GM19463 (cell line): ENCODE results near the gene LRP10.

Experiments used
- ATAC-seq: cut with Tn5 transposase; IDR thresholded peaks from one replicate; pipeline ENCODE4 v1.9.1; 2021; ENCODE audit warnings: mild to moderate bottlenecking, moderate library complexity; ENCODE audit not compliant: unreplicated experiment

Gene LRP10

DNA sequence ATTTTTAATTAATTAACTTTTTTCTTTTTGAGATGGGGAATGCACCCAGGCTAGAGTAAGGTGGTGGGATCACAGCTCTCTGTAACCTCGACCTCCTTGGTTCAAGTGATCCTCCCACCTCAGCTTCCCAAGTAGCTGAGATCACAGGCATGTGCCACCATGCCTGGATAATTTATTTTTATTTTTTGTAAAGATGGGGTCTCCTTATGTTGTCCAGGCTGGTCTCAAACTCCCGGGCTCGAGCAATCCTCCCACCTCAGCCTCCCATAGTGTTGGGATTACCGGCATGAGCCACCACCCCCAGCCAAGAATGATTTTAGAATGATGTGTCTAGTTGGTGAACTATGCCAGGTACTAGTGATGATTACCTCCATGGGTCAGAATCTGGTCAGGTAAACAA, 6.6 kb upstream of the LRP10 start:
- ATAC-seq, result no peak

DNA sequence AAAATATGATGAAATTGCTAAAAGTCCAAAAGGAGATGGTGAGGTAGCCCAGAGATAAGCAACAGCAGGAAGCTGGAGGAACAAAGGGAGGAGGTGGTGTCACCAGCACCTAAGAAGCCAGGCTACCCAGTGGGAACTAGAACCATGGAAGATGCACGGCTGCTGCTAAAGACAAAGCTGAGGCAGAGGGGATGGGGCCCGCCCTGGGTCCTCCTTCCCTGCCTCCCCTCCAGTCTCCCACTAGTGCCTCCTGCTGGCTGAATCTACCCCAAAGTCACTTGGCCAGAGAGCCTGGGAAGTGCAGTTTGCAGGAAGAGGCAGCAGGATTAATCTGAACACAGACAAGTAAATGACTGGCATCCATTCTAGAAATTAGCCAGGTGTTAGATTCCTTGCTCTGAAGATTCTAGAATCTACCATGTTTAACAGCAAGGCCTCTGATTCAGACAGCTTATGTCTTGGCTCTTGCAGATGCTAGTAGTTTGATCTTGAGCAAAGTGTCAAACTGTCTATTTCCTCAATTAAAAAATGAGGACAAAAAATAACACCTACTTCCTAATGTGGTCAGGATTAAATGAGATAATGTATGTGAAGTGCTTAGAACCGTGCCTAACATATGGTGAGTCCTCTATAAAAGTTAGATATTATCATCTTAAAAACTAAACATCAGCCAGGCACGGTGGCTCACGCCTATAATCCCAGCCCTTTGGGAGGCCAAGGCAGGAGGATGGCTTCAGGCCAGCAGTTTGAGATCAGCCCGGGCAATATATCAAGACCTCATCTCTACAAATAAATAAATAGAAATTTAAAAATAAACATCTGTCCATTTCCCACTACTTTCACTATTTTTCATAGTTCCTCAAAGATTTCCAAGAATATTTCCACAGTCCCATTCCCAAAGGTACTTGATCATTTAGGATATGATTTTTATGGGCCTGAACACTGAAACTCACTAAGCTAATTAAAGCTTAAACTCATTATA, 5.8 kb upstream of the LRP10 start:
- ATAC-seq, result no peak

DNA sequence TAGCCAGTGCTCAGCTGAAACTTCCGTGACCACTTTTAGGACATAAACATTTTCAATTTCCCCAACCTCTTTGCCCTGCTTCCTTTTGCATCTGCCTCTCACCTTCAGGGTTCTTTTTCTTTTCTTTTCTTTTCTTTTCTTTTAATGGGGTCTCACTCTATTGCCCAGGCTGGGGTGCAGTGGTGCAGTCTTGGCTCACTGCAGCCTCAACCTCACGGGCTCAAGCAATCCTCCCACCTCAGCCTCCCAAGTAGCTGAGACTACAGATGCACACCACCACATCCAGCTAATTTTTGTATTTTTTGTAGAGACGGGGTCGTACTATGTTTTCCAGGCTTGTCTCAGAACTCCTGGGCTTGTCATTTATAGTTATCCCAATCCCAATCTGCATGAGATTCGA, 4.7 kb upstream of the LRP10 start:
- no peak for ATAC-seq

DNA sequence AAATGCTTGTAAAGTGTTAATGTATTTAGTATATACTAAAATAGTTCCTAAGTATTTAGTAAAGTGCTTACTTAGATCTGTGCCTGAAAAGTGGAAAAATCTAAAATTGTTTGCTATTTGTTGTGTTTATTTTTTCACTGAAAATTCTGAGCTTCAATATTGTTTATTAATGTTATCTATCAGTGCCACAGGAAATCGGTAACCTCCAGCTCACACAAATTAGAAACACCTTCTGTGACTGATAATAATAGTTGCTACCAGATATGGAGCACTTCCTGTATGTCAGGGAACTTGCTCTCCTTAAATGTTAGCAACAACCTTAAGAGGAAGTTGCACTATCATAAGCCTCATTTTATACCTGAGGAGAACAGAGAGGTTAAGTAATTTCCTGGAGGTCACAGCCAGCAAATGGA, 723 bp upstream of the LRP10 start:
- ATAC-seq, result peak; percentile 26

DNA sequence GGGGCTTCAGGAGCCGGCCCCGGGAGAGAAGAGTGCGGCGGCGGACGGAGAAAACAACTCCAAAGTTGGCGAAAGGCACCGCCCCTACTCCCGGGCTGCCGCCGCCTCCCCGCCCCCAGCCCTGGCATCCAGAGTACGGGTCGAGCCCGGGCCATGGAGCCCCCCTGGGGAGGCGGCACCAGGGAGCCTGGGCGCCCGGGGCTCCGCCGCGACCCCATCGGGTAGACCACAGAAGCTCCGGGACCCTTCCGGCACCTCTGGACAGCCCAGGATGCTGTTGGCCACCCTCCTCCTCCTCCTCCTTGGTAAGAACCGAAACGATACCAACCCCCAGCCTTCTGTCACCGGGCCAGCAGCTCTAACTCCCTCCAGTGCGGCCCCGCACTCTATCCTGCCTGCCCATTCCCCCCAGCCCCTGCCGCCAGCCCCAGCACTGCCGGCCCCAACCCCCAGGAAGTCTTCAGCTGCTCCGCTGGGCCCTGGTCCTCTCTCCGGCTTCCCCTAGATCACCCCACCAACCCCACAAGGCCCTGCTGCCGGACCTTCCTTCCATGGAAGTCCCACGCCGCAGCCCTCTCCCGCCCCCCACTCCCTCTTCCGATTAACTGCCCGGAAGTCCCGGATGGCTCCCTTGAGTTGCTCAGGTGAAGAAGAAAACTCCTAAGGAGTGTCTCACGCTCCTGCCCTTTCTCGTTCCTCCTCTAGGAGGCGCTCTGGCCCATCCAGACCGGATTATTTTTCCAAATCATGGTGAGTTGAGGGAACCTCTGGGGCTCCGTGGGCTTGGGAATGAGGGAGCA, 693 bp downstream of the LRP10 start:
- peak; percentile 25 for ATAC-seq

DNA sequence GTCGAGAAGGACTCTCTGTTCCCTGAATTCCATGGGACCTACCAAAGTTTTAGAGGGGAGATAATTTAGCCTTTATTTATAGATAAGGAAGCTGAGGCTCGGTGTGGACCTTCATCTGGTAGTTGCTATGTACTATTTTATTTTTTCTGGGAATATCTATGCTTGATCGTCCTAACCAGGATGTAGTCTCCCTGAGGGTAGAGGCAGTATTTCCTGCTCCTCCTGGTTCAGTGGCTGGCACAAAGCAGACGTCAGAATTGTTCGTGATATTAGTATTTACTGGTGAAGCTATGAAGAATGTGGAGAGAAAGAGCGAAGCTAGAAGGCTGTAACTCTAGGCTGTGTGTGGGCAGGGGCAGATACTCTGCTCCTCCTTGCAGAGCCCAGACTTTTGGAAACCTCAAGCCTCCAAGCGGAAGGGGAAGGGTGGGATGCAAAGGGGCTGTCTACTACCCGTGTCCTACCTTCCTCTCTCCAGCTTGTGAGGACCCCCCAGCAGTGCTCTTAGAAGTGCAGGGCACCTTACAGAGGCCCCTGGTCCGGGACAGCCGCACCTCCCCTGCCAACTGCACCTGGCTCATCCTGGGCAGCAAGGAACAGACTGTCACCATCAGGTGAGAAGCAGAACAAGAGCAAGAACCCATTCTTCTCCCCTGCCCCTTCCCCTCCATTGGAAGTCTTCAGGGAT, 1.4 kb downstream of the LRP10 start:
- no peak for ATAC-seq

DNA sequence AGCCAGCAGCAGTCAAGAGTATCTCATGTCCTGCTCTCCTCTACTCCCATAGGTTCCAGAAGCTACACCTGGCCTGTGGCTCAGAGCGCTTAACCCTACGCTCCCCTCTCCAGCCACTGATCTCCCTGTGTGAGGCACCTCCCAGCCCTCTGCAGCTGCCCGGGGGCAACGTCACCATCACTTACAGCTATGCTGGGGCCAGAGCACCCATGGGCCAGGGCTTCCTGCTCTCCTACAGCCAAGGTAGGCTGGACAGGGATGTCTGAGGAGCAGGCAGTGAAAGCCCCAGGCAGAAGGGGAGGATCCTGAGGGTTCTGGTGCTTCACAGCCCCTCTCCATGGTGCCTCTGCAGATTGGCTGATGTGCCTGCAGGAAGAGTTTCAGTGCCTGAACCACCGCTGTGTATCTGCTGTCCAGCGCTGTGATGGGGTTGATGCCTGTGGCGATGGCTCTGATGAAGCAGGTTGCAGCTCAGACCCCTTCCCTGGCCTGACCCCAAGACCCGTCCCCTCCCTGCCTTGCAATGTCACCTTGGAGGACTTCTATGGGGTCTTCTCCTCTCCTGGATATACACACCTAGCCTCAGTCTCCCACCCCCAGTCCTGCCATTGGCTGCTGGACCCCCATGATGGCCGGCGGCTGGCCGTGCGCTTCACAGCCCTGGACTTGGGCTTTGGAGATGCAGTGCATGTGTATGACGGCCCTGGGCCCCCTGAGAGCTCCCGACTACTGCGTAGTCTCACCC, 3.6 kb downstream of the LRP10 start:
- ATAC-seq, result no peak

DNA sequence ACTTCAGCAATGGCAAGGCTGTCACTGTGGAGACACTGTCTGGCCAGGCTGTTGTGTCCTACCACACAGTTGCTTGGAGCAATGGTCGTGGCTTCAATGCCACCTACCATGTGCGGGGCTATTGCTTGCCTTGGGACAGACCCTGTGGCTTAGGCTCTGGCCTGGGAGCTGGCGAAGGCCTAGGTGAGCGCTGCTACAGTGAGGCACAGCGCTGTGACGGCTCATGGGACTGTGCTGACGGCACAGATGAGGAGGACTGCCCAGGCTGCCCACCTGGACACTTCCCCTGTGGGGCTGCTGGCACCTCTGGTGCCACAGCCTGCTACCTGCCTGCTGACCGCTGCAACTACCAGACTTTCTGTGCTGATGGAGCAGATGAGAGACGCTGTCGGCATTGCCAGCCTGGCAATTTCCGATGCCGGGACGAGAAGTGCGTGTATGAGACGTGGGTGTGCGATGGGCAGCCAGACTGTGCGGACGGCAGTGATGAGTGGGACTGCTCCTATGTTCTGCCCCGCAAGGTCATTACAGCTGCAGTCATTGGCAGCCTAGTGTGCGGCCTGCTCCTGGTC, 4.3 kb downstream of the LRP10 start:
- no peak for ATAC-seq

DNA sequence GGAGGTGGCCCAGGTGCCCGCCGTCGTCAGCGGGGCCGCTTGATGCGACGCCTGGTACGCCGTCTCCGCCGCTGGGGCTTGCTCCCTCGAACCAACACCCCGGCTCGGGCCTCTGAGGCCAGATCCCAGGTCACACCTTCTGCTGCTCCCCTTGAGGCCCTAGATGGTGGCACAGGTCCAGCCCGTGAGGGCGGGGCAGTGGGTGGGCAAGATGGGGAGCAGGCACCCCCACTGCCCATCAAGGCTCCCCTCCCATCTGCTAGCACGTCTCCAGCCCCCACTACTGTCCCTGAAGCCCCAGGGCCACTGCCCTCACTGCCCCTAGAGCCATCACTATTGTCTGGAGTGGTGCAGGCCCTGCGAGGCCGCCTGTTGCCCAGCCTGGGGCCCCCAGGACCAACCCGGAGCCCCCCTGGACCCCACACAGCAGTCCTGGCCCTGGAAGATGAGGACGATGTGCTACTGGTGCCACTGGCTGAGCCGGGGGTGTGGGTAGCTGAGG, 5.5 kb downstream of the LRP10 start:
- no peak for ATAC-seq

DNA sequence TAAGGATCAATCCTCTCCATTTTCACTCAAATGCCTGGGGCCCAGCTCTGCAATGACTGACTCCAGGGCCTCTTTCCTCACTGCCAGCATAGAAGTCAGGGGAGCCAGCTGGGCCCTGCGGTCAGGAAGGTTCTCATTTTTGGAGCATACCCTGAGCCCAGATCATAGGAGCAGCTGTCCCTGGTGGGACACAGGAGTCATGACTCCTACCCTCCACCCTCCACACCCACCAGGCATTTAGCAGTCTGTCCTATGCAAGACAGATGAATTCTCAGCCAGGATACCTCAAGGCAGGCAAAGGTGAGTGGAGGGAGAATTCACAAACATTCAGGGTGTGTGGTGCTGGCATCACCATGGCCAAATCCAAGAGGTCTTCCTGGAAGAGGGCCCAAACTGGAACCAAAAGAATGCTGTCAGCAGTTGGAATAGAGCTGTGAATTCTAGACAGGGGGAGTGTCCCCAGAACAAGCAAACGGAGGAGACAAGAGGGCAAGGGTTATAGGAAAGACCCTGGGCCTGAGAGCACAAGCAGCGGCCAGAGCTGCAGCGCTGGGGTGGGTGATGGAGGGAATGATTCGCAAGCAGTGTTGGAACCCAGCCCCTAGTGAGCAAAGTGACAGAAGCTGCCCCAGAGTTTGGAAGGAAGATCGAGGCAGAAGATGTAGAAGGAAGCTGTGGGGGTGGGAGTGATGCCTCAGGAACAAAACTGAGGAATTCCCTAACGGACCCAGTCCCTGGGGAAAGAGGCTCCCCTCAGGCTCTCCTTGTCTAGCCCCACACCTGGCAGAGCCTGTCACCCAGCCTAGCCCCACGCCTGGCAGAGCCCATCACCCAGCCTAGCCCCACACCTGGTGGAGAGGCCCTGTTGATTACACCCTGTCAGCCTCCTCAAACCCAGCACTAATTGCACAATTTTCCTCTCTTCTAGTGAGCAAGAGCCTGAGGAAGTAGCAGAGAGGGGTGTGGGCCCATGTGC, 7.0 kb downstream of the LRP10 start:
- ATAC-seq, result no peak

DNA sequence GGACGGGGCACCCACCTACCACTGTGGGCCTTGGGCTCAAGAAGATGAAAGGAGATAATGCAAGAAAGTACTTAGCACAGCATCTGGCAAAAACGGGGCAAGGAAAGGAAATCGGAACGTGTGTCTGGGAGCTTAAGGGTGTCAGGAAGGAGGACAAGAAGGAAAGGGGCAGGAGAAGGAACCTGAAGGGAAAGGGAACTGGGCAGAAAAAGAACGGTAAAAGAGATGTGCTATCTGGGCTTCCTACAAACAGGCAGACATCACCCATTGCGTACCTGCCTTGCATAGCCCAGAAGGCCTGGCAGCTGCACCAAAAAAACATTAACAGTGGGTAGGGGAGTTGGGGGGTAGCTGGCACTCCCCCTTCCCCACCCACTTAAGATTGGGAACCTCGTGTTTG, 10.5 kb downstream of the LRP10 start:
- ATAC-seq, result no peak

DNA sequence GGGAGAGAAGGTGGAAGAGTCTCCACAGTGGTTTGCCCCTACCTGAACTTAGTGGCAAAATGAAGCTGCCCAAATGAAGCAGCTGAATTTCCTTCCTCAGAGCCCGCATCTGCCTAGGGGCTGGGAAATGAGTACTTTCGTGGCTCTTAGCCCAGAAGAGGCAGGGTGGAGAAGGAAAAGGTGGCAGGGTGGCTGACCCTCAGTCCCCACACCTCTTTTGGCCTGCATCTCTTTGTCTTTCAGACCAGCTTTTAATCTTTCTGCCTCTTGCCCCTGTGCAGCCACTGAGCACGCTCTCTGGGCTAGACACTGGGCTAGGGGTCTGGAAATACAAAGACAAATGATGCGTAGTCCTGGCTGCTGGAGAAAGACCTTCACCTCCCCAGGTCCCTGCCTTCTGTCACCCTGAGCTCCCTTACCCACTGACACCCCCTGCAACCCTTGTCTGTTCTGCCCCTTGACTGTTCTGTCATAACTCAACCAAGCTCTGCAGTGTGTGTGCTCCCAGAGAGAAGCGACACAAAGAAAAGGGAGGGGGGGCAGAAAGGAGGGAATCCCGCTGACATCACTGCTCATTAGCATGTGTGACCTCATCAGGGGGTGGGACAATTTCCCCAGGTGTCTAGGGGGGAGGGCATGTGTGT, 11.1 kb downstream of the LRP10 start:
- no peak for ATAC-seq

DNA sequence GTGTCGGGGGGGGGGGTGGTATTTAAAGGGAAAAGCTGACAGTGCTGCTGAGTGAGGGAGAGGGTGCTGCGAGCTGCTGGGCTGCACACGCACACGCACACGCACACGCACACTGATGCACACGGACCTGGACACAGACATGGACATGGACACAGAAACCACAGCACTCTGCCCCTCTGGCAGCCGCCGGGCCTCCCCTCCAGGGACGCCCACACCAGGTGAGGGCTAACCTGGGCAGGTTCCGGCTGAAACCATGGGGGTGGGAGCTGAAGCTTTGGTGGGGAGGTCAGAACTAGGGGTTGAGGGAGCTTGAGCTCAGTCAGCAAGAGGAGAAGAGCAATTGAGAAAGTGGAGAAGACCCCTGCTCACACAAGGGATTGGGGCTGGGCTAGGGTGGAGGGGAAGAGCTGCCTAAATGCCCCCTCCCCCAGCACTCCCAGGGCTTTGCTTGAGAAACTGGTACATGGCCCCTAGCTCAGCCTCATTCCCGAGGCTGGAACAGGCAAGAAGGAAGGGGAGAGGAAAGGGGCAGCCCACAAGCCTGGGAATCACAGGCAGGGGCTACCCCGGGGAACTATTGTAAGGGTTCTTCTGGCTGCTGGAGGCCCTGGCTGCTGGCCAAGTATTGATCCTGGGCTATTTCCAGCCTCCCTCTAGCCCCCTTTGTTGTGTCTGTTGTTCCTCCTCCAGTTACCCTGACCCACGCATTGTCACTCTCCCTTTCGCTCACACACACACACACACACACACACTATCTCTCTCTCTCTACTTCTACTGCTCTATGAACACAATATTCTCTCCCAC, 11.8 kb downstream of the LRP10 start, which contains the start of gene REM2:
Gene REM2 (plus strand): TSS at position 50 of the 804 bp plus-strand sequence. CDS start 66 bp downstream, at position 116.
- no peak for ATAC-seq

DNA sequence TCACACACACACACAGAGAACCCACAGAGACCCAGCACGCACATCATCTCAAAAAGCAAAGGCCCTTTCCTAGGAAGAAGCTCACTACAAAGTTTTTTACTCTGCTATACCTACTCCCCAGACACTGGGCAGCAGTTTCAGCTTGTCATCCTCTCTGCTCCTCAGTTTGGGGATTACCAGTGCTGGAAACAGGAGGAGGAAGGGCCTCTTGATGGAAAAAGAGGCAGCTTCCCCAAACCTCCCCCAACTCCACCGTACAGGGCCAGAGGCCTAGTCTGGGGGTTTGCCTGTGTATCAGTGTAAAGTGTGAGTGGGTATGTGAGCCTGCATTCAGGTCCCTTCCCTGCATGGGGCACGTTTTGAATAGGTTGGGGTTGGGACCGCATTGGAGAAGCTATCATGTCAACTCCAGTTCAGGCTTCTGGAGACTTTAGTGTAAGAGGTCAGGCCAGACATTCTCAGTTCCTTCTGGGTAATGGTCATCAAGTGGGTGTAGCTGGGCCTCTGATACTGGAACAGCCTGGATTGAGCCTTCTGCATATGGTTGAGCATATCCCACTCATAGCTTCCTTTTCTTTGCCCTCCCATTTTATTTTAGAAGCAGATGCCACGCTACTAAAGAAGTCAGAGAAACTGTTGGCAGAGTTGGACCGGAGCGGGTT, 12.7 kb downstream of the LRP10 start:
- ATAC-seq, result no peak

DNA sequence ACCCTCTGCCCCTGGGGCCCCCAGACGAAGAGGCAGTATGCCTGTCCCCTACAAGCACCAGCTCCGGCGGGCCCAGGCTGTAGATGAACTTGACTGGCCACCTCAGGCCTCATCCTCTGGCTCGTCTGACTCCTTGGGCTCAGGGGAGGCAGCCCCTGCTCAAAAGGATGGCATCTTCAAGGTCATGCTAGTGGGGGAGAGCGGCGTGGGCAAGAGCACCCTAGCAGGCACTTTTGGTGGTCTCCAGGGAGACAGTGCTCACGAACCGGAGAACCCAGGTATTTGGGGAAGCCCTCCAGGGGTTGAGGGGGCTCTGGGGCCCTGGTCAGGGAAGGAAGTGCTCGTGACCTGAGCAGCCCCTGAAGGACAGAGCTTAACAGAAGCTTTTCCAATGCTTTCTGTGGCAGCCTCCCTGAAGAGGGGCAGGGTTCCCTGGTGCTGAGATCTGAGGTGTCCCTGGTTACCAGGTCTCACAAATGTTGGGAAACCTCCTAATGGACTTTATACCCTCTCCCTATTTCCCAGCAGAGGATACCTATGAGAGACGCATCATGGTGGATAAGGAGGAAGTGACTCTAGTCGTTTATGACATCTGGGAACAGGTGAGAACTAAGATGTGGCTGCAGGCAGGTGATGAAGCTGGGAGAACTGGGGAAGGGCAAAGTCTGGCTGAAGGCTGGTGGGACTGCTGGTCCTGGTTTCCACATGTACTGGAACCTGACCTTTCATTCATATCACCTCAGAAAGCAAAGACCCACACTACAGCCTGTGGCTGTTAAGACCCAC, 13.4 kb downstream of the LRP10 start:
- ATAC-seq, result no peak

DNA sequence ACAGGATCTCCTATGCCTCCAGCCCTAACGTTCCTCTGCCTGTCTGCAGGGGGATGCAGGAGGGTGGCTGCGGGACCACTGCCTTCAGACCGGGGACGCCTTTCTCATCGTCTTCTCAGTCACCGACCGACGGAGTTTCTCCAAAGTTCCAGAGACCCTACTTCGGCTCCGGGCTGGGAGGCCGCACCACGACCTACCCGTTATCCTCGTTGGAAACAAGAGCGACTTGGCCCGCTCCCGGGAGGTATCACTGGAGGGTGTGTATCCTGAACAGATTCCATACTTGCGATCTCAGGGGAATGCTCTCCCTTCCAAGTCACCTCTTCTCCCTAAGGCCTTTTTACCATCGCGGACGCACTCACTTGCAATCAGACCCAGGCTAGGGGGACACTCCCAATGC, 14.4 kb downstream of the LRP10 start:
- no peak for ATAC-seq
